IPS-NIHi7 (cell line): ENCODE results near the gene VIT.
"Not testable (repeated sequence)": the region's sequence is repeated elsewhere in the genome, so short reads cannot be mapped to it uniquely, and the experiment has no call there.

Experiments
- DNase-seq: peaks from one replicate; pipeline ENCODE4 v3.0.0; 2012; ENCODE audit warnings: mixed read lengths; ENCODE audit errors: extremely low spot score

Gene VIT

DNA sequence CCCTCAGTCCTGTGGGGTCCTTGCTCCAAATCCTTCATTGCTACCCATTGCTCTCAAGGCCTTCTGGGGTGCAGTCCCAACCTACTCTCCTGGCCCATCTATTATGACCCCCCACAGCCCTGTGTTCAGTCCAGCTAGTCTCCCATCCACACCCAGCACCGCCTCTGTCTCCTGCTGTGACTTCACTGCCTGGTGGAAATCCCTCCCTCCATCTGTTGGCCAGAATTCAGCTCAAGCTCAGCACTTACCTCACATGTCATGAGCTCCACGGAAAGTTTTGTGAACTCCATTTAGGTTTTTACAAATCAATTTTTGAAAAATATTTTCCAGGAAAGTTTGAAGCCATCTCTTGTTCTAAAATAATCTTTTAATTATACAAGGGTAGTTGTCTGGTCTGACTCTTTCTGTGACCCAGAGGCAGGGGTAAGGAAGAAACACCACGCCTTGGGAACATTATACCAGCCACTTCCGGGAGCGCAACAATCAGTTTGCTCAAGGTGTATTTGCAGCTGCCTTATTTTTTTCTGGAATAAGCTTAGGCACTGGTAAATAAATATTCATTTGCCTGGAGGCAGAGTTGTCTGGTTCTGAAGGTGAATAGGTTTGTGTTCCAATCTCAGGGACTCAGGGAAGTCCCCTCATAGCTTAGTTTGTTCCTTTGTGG is 110.8 kb downstream of the VIT start:
- no peak for DNase-seq

DNA sequence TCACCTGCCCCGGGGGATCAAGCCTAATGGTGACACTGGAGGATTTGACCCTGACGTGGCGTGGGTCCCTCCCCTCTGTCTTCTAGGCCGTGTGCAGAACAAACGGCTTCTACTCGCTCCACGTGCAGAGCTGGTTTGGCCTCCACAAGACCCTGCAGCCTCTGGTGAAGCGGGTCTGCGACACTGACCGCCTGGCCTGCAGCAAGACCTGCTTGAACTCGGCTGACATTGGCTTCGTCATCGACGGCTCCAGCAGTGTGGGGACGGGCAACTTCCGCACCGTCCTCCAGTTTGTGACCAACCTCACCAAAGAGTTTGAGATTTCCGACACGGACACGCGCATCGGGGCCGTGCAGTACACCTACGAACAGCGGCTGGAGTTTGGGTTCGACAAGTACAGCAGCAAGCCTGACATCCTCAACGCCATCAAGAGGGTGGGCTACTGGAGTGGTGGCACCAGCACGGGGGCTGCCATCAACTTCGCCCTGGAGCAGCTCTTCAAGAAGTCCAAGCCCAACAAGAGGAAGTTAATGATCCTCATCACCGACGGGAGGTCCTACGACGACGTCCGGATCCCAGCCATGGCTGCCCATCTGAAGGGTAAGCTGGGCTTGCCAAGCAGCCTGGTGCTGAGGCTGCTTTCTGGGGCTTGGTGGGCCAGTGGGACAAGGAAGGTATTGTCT is 112.0 kb downstream of the VIT start:
- no peak for DNase-seq

DNA sequence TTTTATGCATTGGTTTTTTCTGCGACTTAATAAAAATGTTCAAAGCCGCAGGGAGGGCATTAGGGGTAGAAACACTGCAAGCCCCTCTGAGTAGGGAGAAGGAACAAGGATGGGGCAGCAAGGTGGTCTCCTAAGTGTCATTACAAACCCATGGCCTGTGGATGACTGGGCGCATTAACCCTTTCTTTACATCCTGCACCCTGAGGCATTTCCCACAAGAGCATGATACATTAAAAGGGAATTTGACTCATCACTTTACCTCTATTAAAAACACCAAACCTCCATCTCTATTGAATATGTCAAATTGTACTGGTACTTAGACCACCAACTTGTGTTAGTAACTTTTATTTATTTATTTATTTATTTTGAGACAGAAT is 112.5 kb downstream of the VIT start:
- DNase-seq: no peak

DNA sequence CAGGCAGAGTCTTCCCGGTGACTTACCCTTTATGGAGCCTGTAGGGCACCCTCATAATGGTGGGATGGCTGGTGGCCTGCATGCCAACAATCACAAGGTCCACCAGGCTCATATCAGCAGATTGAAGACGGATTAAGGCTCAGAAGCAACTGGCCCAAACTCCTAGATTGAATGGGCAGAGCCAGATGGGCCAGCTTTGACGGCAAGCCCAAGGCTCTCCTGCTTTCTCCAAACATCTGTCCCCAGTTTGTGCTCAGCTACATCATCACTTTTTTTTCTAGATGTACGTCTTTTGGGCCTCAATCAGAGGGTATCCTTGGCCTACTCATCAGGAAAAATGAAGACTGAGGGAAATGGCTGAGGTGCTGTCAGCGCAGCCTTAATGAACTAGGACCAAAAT is 114.6 kb downstream of the VIT start:
- no peak for DNase-seq

DNA sequence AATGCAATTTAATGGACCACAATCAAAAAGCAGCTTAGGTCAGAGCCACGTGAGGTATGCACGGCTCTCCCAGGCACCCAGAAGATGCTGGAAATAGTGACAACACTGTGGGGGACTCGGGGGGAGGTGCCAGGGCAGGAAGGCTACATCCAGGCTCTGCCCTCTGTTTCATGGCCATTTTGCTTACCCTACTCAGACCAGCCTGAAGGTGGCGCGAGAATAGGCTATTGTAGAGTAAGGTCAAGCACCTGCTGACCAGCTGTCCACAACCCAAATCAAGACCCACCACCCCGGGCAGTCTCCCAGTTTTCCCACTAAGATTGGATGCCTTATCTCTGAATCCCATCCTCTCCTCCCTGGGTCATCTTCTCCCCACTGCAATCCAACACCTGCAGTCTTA is 115.7 kb downstream of the VIT start:
- DNase-seq: peak; percentile 84

DNA sequence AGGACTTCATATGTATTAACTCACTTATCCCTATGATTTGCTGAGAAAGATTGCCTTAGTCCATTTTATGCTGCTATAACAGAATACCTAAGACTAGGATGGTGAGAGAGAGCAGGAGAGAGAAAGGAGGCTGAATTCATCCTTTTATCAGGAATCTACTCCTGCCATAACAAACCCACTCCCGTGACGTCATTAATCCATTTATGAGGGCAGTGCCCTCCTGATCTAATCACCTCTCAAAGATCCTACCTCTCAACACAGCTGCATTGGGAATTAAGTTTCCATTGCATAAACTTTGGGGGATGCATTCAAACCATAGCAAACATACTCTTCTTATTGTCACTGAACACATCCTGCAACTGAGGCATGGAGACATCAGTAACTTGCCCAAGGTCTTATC is 122.0 kb downstream of the VIT start:
- DNase-seq: no peak

DNA sequence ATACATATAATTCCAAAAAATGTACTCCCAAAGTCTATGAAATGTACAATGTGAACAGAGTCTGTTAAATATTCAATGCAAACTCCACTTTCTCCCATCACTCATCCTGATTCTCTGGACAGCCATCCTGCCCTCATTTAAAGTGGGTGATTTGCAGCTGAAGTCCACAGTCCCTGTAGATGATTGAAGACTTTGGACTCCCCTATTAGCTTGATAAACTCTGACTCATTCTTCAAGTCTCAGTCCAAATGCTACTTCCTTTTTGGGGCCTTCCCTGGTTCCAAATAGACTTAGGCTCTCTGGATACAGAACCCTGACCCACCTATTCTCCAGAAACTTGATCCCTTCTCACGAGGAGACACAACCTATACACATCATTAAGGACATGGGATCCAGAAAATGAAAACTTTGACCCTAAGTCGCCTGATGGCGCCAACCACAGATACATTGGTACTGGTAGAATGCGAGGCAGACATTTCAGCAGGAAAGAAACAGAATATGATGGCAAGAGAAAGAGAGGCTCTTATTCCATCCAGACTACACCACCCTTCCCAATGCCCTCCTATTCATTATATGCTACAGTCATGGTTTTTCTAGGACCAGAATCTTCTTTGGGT is 122.7 kb downstream of the VIT start:
- DNase-seq: no peak

DNA sequence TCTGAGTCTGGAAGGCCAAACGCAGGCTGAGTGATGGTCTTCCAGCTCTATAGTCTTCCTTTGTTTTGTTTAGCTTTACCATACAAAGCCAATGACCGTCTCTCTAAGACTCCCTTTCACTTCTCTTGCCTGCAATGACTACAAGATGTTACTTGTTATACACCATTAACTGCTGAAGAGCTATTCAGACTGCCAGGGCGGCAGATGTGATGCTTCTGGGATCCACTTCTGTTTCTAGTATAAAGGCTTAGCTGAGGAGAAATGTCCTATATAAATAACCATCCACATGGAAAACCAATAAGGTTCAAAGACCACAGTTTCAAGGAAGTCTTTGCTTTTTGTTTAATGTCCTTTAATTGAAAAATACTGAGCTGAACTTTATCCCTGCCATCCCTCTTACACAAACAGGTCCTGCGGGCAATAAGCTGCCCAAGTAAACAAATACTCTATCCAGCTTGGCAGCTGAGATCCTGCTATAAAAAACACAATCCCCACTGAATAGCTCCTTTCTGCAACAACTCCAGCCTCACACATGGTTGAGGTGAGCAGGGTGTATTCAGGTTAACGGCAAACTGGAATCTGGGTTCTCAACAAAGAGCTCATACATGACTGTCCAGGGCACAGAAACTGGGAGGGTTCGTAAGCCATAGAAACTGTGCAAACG is 124.6 kb downstream of the VIT start:
- no peak for DNase-seq

DNA sequence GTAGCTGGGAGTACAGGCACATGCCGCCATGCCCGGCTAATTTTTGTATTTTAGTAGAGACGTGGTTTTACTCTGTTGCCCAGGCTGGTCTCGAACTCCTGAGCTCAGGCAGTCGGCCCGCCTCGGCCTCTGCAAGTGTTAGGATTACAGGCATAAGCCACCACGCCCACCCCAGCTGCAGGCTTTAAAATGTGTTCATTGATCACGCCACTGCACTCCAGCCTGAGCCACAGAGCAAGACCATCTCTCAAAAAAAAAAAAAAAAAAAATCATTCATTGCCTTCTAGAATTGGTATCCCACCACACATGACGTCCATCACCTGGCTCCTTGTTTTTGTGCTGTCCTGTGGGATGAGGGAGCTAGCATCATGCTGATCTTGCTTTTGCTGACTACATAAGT is 127.4 kb downstream of the VIT start:
- no peak for DNase-seq

DNA sequence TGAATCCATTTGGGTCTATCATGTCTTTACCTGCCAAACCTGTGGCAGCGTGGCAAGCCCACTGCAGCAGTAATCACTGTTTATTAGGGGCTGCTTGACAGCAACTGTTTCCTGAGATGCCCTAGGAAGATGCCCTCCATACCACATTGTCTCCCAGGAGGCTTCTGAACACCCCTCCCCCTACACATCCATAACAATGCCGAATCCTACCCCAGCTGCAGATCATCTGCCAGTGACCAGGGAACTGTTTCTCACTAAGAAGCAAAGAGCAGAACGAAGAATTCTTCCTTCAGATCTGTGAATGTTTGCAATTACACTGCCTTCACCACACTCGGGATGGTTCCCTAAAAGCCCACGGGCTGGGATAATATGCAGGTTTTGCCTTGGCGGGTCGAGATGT is 127.8 kb downstream of the VIT start:
- peak; percentile 54 for DNase-seq

DNA sequence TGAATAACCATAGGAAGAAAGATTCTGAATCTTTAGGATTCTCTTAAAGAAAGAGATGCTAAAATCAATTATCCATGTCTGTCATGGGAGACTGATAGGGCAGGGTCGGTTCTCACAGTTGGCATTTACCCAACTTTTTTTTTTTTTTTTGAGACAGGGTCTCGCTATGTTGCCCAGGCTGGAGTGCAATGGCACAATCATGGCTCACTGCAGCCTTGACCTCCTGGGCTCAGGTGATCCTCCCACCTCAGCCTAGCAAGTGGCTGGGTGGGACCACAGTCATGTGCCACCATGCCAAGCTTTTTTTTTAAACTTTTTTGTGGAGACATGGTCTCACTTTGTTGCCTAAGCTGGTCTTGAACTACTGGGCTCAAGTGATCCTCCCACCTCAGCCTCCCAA is 128.2 kb downstream of the VIT start:
- DNase-seq: not testable (repeated sequence)

DNA sequence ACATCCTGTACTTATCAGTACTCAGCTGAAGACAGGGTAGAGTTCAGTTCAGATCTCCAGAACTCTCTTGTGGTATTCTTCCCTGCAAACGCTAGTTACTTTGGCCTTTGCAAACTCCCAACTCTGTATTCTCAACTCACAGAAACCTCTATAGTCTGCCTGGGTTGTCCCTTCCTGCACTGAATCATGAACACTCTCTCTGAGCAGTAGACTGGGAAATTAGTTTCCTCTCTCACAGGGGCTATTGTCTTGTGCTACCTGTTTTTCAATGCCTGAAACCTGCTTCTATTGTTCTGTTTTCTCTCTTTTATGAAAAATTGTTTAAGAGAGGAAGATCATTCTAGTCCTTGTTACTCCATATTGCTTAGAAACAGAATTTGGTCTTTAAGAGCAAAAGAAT is 134.7 kb downstream of the VIT start:
- DNase-seq: no peak

DNA sequence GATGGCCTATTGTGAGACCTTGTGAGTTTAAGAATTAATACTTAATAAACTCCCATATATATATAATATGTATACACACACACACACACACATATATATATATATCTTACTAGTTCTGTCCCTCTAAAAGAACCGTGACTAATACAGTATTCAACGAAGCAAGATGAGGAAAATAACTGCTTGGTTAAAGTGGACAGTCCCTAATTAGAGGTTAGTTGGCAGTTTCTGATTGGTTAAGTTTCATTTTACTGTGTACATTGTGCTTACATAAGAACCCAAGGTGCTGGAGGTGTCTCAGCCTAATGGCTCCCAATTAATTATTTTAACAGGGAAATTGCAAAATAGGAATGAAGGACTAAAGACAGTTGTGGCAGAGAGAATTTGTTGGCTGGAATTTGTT is 137.7 kb downstream of the VIT start:
- DNase-seq: no peak

DNA sequence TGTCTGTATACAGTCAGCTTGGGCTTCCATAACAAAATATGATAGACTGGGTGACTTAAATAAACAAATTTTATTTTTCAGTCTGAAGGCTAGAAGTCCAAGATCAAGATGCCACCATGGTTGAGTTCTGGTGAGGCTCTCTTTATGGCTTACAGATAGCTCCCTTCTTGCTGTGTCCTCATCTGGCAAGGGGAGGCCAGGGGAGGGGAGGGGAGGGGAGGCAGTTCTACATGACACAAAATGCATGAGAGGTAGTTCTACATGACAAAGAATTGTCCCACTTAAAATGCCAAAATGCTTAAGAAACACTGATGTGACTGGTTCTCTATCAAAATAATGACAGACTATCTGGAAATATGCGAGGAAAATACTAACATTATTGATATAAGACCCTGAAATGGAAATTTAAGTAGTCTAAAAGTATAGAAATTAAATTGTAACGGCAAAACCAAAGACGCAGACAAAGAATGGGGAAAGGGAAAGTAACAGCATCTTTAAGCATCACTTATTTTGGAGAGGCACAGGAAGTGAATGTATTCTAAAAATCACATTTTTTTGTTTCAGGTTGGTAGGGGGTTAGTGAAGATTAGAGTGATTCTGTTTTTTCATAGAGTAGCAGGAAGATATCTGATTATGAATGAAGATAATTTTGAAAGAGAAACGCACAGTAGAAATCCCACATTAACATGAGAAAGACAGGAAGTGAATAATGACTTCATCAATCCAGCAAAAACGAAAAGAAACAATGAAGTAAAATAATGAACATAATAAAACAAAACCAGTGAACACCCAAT is 138.4 kb downstream of the VIT start:
- DNase-seq: peak; percentile 37

DNA sequence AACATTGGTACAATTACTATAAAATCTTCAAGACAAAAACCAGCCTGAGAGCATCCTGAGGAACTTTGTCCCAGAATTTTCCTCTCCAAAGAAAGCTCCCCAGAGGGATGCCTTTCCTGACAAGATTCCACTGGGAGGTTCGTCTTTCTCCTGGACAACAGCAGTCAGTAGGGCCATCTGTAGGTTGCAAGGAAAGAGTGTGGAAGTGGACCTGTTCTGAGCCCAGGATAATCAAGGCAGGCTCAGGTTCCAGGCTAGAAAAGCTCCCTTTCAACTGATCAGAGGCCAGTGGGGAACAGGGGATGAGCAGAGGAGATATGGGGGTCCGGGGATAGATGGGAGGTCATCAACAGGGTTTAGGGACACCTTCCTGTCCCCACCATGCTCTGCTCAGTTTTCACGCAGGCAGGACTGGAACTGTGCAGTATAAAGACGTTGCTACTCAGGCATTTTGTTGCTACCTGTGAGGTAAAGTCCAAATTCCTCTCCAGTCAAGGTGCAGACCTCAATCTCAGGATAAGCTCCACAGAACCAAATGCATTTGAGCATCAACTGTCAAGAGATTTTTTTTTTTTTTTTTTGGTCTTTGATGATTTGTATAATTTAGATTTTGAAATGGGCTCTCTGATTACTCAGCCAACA is 143.6 kb downstream of the VIT start:
- no peak for DNase-seq

DNA sequence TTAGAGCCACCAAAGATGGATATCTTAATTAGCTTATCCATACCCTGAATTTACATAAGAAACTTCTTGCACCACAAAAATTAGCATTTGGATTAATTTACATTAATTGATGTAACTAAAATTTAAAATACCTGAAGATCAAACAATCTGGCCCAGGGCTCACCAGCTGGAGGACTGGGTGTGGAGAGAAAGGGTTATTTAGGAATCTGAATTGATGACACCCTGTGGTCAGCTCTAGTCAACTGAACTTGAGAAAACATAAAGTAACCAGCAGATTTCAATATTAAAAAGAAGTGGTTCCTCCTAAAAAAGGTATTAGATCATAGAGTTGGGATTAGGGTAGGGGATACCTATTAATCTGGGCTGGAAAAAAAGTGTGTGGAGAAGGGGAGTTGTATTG is 147.3 kb downstream of the VIT start:
- DNase-seq: no peak

DNA sequence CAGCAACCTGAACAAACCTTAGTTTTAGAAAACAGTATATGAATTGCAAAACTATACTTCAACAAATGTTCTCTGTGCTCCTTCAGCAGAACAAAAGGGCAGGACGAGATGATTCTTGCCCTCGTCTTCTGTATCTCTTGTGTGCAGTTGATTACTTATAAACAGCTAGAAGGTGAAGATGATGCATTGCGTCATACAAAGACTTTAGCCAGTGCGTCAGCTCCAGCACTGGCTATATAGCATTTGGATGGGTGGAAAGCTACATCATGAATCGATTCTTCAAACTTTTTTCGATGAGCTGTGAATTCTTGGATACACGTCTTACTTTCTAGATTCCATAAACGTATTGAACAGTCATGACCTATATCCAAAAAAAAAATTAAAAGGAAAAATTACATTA is 152.8 kb downstream of the VIT start:
- DNase-seq: no peak

DNA sequence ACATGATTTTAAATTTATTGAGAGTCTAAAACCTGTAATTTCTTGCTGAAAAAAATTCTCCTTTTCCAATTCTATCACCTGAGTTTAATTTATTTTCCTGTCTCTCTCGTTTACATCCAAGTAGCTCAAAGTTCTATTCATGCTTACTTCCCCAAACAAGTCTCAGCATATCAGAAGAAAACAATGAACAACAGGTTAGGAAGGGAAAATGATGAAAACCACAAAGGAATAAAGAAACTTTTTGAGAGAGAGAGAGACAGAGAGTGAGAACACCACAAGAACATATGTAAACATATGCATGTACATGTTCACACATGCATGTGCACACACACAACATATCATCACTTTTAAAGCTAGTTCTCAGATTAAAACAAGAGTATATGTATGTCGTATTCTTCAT is 157.7 kb downstream of the VIT start:
- no peak for DNase-seq

DNA sequence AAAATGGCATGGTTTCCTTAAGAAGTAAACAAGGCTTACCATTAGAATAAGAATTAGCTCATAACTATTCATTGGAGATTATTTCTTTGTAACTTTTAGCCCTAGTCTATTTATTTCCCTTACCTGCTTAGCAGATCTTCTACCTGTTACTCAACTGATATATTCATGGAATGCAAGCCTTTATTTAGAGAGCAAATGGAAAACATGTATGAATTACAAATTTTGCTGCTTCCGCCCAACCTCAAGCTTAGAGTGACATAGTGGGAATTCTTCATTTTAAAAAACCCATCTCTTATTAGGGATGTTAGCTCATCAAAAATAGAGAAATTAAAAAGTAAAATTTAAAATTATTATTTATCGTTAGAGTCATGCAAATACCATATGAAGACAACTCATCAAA is 158.9 kb downstream of the VIT start:
- no peak for DNase-seq

DNA sequence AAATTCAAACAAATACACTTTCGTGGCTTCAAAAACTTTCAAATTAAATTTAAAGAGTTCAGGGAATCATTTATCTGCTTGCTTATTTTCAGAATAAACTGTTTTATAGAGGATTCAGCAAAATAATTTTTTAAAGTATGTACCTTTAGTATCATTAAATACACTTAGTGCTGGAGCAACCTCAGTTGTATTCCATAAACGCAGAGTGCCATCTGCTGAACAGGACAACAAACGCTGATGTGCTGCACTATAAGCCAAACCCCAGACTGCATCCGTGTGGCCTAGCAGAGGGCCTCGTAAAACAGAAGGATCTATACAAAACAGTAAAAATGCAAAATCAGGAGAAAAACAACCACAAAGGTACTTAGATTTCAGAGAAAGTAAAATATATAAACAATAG is 161.2 kb downstream of the VIT start:
- DNase-seq: no peak

DNA sequence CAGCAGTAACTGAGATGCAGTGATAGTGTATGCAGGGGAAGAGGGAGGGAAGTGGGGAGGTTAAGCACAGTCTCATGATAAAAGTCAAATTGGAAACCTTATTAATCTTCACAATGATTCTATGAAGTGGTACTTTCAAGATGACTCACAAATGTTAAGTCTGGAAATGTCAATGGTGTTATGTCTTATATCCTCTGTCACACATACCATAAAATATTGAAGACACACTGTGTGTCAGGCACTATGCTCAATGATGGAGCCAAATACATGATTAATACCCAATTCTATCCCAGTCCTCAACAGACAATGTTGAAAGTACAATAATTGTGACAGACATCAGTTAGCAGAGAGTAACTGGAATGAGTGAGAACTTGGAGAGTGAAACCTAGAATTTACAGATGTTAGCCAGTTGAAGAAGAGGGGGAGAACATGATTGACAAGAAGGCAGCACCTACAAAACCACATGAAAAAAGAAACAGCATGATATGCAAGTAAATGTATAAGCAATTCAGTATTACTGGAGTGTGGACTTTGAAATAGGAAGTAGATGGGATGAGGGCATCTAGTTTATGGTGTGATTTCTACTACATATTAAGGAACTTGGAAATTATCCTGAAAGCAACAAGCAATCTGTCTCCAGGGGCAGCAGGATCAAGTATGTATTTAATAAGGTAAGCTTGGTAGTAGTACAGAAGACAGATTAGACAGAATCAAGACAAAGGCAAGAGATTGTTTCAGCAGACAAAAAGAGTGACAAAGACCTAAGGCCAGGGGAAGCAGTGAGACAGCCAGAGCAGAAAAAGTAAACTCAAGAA is 162.3 kb downstream of the VIT start:
- no peak for DNase-seq
